ENCODE results near the gene STIMATE. TPM values are rescaled to one million over a fixed set of nuclear protein-coding genes. Genes with fewer than 3 reads are reported as not detected.

STIMATE gene
- polyA plus RNA-seq, 1 of the 3 experiments (the other 2 are of a cell fraction): 9.3 TPM

- no peak overlapping the region for H3K9ac ChIP-seq
- H2AFZ ChIP-seq (ENCODE audit: low read depth): no peak overlapping the region
- peaks cover 0 to 21% of the 10 kb centered on the region in 2 experiments for H3K36me3 ChIP-seq (replicated peaks in 1 of 2; ENCODE audit: control insufficient read depth in 1 of 2, insufficient read depth in 2 of 2, low read length in 1 of 2)
- WGBS (ENCODE audit: low lambda C conversion rate): 93% methylated on average over 8 of the region's 12 CpGs
- CTCF ChIA-PET: interaction anchor here (0.8 to 1.5 kb wide), 2 partner anchors 11 to 232 kb away, joined by 3 read pairs; no protein-coding TSS in a partner anchor
- H3K79me2 ChIP-seq (ENCODE audit: insufficient read depth): no peaks in the 10 kb centered on the region
- TF ChIP-seq RXRA (IDR thresholded peaks at IDR 0.05; ENCODE audit: borderline replicate concordance, low read depth) (no peak), SIN3A (IDR thresholded peaks at IDR 0.05; ENCODE audit: borderline replicate concordance, low read depth, low read length) (no peak), MEF2A (IDR thresholded peaks at IDR 0.05; ENCODE audit: borderline replicate concordance, low read depth) (no peak), RFX5 (IDR thresholded peaks at IDR 0.05; ENCODE audit: low read length) (no peak), NFIC (IDR thresholded peaks at IDR 0.05; ENCODE audit: borderline replicate concordance) (no peak), RCOR1 (IDR thresholded peaks at IDR 0.05; ENCODE audit: low read length) (no peak), RAD21 (IDR thresholded peaks at IDR 0.05; ENCODE audit: low read length) (no peak), GABPA (IDR thresholded peaks at IDR 0.05; ENCODE audit: low read depth) (no peak), POLR2AphosphoS5 (IDR thresholded peaks at IDR 0.05; ENCODE audit: low read depth, low read length) (no peak), MXI1 (IDR thresholded peaks at IDR 0.05; ENCODE audit: low read depth, low read length) (no peak), FOXJ3 (CRISPR knock-in tag; IDR thresholded peaks at IDR 0.05) (no peak)
- TF ChIP-seq, protein P1, sequence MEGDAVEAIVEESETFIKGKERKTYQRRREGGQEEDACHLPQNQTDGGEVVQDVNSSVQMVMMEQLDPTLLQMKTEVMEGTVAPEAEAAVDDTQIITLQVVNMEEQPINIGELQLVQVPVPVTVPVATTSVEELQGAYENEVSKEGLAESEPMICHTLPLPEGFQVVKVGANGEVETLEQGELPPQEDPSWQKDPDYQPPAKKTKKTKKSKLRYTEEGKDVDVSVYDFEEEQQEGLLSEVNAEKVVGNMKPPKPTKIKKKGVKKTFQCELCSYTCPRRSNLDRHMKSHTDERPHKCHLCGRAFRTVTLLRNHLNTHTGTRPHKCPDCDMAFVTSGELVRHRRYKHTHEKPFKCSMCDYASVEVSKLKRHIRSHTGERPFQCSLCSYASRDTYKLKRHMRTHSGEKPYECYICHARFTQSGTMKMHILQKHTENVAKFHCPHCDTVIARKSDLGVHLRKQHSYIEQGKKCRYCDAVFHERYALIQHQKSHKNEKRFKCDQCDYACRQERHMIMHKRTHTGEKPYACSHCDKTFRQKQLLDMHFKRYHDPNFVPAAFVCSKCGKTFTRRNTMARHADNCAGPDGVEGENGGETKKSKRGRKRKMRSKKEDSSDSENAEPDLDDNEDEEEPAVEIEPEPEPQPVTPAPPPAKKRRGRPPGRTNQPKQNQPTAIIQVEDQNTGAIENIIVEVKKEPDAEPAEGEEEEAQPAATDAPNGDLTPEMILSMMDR (IDR thresholded peaks at IDR 0.05): no peak
- TF ChIP-seq, protein P2, sequence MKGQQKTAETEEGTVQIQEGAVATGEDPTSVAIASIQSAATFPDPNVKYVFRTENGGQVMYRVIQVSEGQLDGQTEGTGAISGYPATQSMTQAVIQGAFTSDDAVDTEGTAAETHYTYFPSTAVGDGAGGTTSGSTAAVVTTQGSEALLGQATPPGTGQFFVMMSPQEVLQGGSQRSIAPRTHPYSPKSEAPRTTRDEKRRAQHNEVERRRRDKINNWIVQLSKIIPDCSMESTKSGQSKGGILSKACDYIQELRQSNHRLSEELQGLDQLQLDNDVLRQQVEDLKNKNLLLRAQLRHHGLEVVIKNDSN (IDR thresholded peaks at IDR 0.05; ENCODE audit: borderline replicate concordance, low read depth): no peak
- TF ChIP-seq, protein P3, sequence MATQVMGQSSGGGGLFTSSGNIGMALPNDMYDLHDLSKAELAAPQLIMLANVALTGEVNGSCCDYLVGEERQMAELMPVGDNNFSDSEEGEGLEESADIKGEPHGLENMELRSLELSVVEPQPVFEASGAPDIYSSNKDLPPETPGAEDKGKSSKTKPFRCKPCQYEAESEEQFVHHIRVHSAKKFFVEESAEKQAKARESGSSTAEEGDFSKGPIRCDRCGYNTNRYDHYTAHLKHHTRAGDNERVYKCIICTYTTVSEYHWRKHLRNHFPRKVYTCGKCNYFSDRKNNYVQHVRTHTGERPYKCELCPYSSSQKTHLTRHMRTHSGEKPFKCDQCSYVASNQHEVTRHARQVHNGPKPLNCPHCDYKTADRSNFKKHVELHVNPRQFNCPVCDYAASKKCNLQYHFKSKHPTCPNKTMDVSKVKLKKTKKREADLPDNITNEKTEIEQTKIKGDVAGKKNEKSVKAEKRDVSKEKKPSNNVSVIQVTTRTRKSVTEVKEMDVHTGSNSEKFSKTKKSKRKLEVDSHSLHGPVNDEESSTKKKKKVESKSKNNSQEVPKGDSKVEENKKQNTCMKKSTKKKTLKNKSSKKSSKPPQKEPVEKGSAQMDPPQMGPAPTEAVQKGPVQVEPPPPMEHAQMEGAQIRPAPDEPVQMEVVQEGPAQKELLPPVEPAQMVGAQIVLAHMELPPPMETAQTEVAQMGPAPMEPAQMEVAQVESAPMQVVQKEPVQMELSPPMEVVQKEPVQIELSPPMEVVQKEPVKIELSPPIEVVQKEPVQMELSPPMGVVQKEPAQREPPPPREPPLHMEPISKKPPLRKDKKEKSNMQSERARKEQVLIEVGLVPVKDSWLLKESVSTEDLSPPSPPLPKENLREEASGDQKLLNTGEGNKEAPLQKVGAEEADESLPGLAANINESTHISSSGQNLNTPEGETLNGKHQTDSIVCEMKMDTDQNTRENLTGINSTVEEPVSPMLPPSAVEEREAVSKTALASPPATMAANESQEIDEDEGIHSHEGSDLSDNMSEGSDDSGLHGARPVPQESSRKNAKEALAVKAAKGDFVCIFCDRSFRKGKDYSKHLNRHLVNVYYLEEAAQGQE (IDR thresholded peaks at IDR 0.05; ENCODE audit: low read depth, low read length): no peak
- TF ChIP-seq, protein P4, sequence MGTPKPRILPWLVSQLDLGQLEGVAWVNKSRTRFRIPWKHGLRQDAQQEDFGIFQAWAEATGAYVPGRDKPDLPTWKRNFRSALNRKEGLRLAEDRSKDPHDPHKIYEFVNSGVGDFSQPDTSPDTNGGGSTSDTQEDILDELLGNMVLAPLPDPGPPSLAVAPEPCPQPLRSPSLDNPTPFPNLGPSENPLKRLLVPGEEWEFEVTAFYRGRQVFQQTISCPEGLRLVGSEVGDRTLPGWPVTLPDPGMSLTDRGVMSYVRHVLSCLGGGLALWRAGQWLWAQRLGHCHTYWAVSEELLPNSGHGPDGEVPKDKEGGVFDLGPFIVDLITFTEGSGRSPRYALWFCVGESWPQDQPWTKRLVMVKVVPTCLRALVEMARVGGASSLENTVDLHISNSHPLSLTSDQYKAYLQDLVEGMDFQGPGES (IDR thresholded peaks at IDR 0.05; ENCODE audit: low read depth, low read length): no peak
- no peaks in the 10 kb centered on the region for H3K27me3 ChIP-seq (ENCODE audit: insufficient read depth)
- POLR2A ChIA-PET: interaction anchor here (0.6 kb wide), 1 partner anchor 290 kb away, joined by 4 read pairs; no protein-coding TSS in a partner anchor
- no peaks in the 10 kb centered on the region for H3K4me1 ChIP-seq (ENCODE audit: control insufficient read depth in 1 of 2, insufficient read depth in 2 of 2, low read depth in 1 of 2, low read length in 1 of 2)
- no peak overlapping the region for H3K4me3 ChIP-seq (ENCODE audit: low read depth in 2 of 2, low read length in 1 of 2)
- no peaks in the 10 kb centered on the region for H3K9me2 ChIP-seq
- H3F3A ChIP-seq (replicated peaks; ENCODE audit: insufficient read depth): no peaks in the 10 kb centered on the region
- no peaks in the 10 kb centered on the region for H4K20me1 ChIP-seq (ENCODE audit: insufficient read depth)
- H3K9me3 ChIP-seq: no peaks in the 10 kb centered on the region
- H3K27ac ChIP-seq (ENCODE audit: low read depth in 2 of 2, low read length in 1 of 2): no peak overlapping the region
- DNase-seq: no peak
- no peak overlapping the region for H3K4me2 ChIP-seq
Measured at GRCh38 chr3:52841211-52841980, 56.0 kb downstream of the STIMATE start.
